Measurements from ENCODE around the gene PKMYT1. TPM values are rescaled to one million over a fixed set of nuclear protein-coding genes. Genes with fewer than 3 reads are reported as not detected.

Gene PKMYT1
- total and polyA plus RNA-seq, 2 experiments from 2014 or later, result 90.9 to 100 TPM

- Histone ChIP-seq H3K36me3 (ENCODE audit: insufficient read depth) (no peaks in the 10 kb centered on the region), H3F3A (replicated peaks; ENCODE audit: low read depth) (no peaks in the 10 kb centered on the region), H3K27ac (ENCODE audit: low read depth) (no peak overlapping the region), H3K9me2 (ENCODE audit: insufficient read depth) (no peaks in the 10 kb centered on the region), H3K4me2 (no peak overlapping the region), H3K79me2 (replicated peaks; ENCODE audit: insufficient read depth) (no peaks in the 10 kb centered on the region), H3K27me3 (ENCODE audit: insufficient read depth) (no peaks in the 10 kb centered on the region), H3K4me3 (no peak overlapping the region), H2AFZ (no peak overlapping the region), H4K20me1 (replicated peaks; ENCODE audit: insufficient read depth) (no peaks in the 10 kb centered on the region), H3K4me1 (ENCODE audit: insufficient read depth) (peaks cover 31% of the 10 kb centered on the region)
- no peak overlapping the region for H3K27ac Mint-ChIP-seq
- no peak overlapping the region for H3K4me3 Mint-ChIP-seq
- H3K36me3 Mint-ChIP-seq (ENCODE audit: low read depth), result no peaks in the 10 kb centered on the region
- no peak for TF ChIP-seq POLR2AphosphoS5 (IDR thresholded peaks at IDR 0.05; ENCODE audit: low read depth)
- TF ChIP-seq CREB1 (CRISPR knock-in tag; IDR thresholded peaks at IDR 0.05; ENCODE audit: low read depth), result no peak
- TF ChIP-seq EZH2phosphoT487 (IDR thresholded peaks at IDR 0.05; ENCODE audit: unreplicated experiment), result no peak
- TF ChIP-seq EZH2 (IDR thresholded peaks at IDR 0.05; ENCODE audit: low read depth, unreplicated experiment), result no peak
- no peak for TF ChIP-seq ETS1 (IDR thresholded peaks at IDR 0.05)
- TF ChIP-seq STAT1 (IDR thresholded peaks at IDR 0.05; ENCODE audit: unreplicated experiment), result no peak
- TF ChIP-seq REST (IDR thresholded peaks at IDR 0.05; ENCODE audit: unreplicated experiment), result no peak
- no peak for TF ChIP-seq JUNB (IDR thresholded peaks at IDR 0.05; ENCODE audit: unreplicated experiment)
- TF ChIP-seq ZNF331 (CRISPR knock-in tag; IDR thresholded peaks at IDR 0.05; ENCODE audit: low read depth), result no peak
- no peak for TF ChIP-seq CTCF (conservative IDR thresholded peaks at IDR 0.05; ENCODE audit: low read depth in 2 of 2)
- TF ChIP-seq ZNF462 (CRISPR knock-in tag; IDR thresholded peaks at IDR 0.05), result no peak
- TF ChIP-seq ZNF114 (CRISPR knock-in tag; IDR thresholded peaks at IDR 0.05), result no peak
- TF ChIP-seq NANOG (IDR thresholded peaks at IDR 0.05; ENCODE audit: borderline replicate concordance), result no peak
- no peak for ATAC-seq
- peaks cover 7% of the 10 kb centered on the region for H3K27me3 Mint-ChIP-seq (ENCODE audit: insufficient read depth, low read depth, poor library complexity)
- no peak for DNase-seq (ENCODE audit: low spot score)
- peaks cover 31% of the 10 kb centered on the region for H3K4me1 Mint-ChIP-seq
- no peaks in the 10 kb centered on the region for H3K9me3 Mint-ChIP-seq
Measured at GRCh38 chr16:2992383-2993081, 12.3 kb upstream of the PKMYT1 start.

All from GM23338 (cell line).